CD4-positive, alpha-beta T cell (primary cell): ENCODE data around the gene FSTL5. TPM values are rescaled to one million over a fixed set of nuclear protein-coding genes. Genes with fewer than 3 reads are reported as not detected.

Experiments used
- ATAC-seq: fragments of 200-7000 bp; cut with Tn5 transposase; one replicate; pipeline ENCODE4 v1.10.0; 2022; ENCODE audit warnings: mild to moderate bottlenecking; ENCODE audit not compliant: poor library complexity
- CTCF ChIA-PET: fragments of 350-600 bp; sonication (Branson Sonifier 250); formaldehyde crosslinking; loops from one replicate; lab custom pipeline; 2021; ENCODE audit warnings: antibody characterized with exemption, inconsistent platforms; lab: Charles Lee
- POLR2A ChIA-PET: fragments of 350-600 bp; sonication (Branson Sonifier 250); formaldehyde crosslinking; loops from one replicate; lab custom pipeline; 2021; ENCODE audit warnings: antibody characterized with exemption, inconsistent platforms; lab: Charles Lee
- DNase-seq, 14 experiments: peaks; one replicate each; pipeline ENCODE4 v3.0.0-alpha.2; 2013 to 2020; ENCODE audit warnings: mixed read lengths in 2 of 14
- H3K27ac ChIP-seq, 2 donors: one replicate each; pipeline versions ENCODE4 v1.5.1 to v1.7.0; 2013; ENCODE audit warnings: low read length in 2 of 2, low read depth in 1 of 2, mild to moderate bottlenecking in 1 of 2
- H3K27me3 ChIP-seq, 2 experiments: 1 replicate in 1 of 2; 2 replicates in 1 of 2; pipeline versions ENCODE4 v1.6.1 to v1.7.0; 2013; ENCODE audit warnings: low read length in 2 of 2, control low read depth in 1 of 2, mild to moderate bottlenecking in 1 of 2, moderate library complexity in 1 of 2; ENCODE audit not compliant: insufficient read depth in 2 of 2, control insufficient read depth in 1 of 2
- H3K36me3 ChIP-seq: one replicate; pipeline ENCODE4 v1.6.1; 2013; ENCODE audit warnings: low read length, control low read depth; ENCODE audit not compliant: insufficient read depth
- H3K4me1 ChIP-seq: one replicate; pipeline ENCODE4 v1.6.1; 2013; ENCODE audit warnings: low read length, control low read depth; ENCODE audit not compliant: insufficient read depth
- H3K4me3 ChIP-seq: one replicate; pipeline ENCODE4 v1.5.1; 2013; ENCODE audit warnings: mild to moderate bottlenecking, low read length, moderate library complexity
- H3K9me3 ChIP-seq, 2 experiments: 1 replicate in 1 of 2; 2 replicates in 1 of 2; pipeline versions ENCODE4 v1.6.1 to v1.7.0; 2013; ENCODE audit warnings: low read length in 2 of 2, mild to moderate bottlenecking in 2 of 2, control low read depth in 1 of 2, moderate library complexity in 1 of 2; ENCODE audit not compliant: control insufficient read depth in 1 of 2, insufficient read depth in 1 of 2
- H3K27ac Mint-ChIP-seq: one replicate; pipeline ENCODE4 v1.8.0; 2020; ENCODE audit warnings: mixed read lengths
- H3K27me3 Mint-ChIP-seq: one replicate; pipeline ENCODE4 v1.8.0; 2021; ENCODE audit warnings: mixed read lengths
- H3K36me3 Mint-ChIP-seq: one replicate; pipeline ENCODE4 v1.8.0; 2021; ENCODE audit warnings: low read depth, mixed read lengths
- H3K4me1 Mint-ChIP-seq: one replicate; pipeline ENCODE4 v1.8.0; 2021; ENCODE audit warnings: low read depth, mixed read lengths
- H3K4me3 Mint-ChIP-seq: one replicate; pipeline ENCODE4 v1.8.0; 2020; ENCODE audit warnings: mild to moderate bottlenecking, mixed read lengths
- H3K9me3 Mint-ChIP-seq: one replicate; pipeline ENCODE4 v1.8.0; 2020; ENCODE audit warnings: mixed read lengths
- CTCF ChIP-seq: fragments of 200-600 bp; IDR thresholded peaks from one replicate; pipeline ENCODE4 v1.8.0; 2022; ENCODE audit warnings: antibody characterized with exemption, mild to moderate bottlenecking
- intact Hi-C, 2 experiments: fragments of 100-400 bp; cut with DNase I in 1 of 2; cut with micrococcal nuclease in 1 of 2; formaldehyde crosslinking; loops; one replicate each; pipeline versions ENCODE4 v1.15.1 to v1.9.0; 2023 to 2025; cut with DNase I, micrococcal nuclease
- total RNA-seq, 174 experiments: library from RNA in 2 of 174; stranded (reverse) in 2 of 174; gene quantifications; one replicate each; pipeline ENCODE4 v1.2.3 and lab custom pipeline; 2021 to 2026

Gene FSTL5
- total RNA-seq, 2 experiments from 2014 or later: not detected

- intact Hi-C loops: no loop called here
- H3K4me1 Mint-ChIP-seq: no peaks in the 10 kb centered on the region
- CTCF ChIA-PET: no interaction called here
- no peak for DNase-seq
- H3K27me3 Mint-ChIP-seq: no peaks in the 10 kb centered on the region
- Histone ChIP-seq H3K36me3 (no peaks in the 10 kb centered on the region), H3K4me3 (no peak overlapping the region), H3K27ac (no peak overlapping the region), H3K9me3 (peaks cover 0 to 10% of the 10 kb centered on the region in 2 experiments), H3K27me3 (no peaks in the 10 kb centered on the region), H3K4me1 (no peaks in the 10 kb centered on the region)
- no peak for ATAC-seq
- TF ChIP-seq CTCF: no peak
- no peak overlapping the region for H3K27ac Mint-ChIP-seq
- H3K4me3 Mint-ChIP-seq: no peak overlapping the region
- POLR2A ChIA-PET: no interaction called here
- no peaks in the 10 kb centered on the region for H3K36me3 Mint-ChIP-seq
- peaks cover 3% of the 10 kb centered on the region for H3K9me3 Mint-ChIP-seq
Measured at GRCh38 chr4:162126729-162127128, 37.1 kb downstream of the FSTL5 start.

DNA sequence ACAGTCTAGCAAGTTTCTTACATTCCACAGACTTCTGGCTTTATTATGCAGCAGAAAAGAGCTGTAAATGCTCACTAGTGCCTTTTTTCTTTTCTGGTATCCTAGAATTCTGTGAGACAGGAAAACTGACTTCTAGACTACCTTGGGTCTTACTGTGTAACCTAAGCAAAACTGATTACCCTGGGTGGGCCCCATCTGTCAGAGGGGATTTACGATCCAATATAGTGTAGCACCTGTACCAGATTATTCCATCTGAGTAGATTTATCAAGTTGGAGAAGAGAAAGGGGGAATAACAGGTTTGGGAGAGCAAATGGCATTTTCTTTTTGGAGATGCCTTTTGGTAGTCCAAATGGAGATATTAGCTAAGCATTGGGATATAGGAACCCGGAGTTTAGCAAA is 46.7 kb downstream of the FSTL5 start:
- Histone ChIP-seq H3K9me3 (peaks cover 0 to 4% of the 10 kb centered on the region in 2 experiments), H3K27ac (no peak overlapping the region), H3K27me3 (no peaks in the 10 kb centered on the region), H3K36me3 (no peaks in the 10 kb centered on the region), H3K4me1 (no peaks in the 10 kb centered on the region), H3K4me3 (no peak overlapping the region)
- intact Hi-C loops: no loop called here
- Mint-ChIP-seq H3K4me3 (no peak overlapping the region), H3K4me1 (no peaks in the 10 kb centered on the region), H3K36me3 (no peaks in the 10 kb centered on the region), H3K9me3 (no peaks in the 10 kb centered on the region), H3K27ac (no peak overlapping the region), H3K27me3 (no peaks in the 10 kb centered on the region)
- POLR2A ChIA-PET: no interaction called here
- ATAC-seq (no peak), DNase-seq (no peak)
- no peak for TF ChIP-seq CTCF
- CTCF ChIA-PET: no interaction called here

GRCh38 chr4:162116095-162116779 is 47.6 kb downstream of the FSTL5 start:
- Histone ChIP-seq H3K27ac (no peak overlapping the region), H3K9me3 (peaks cover 0 to 4% of the 10 kb centered on the region in 2 experiments), H3K4me1 (no peaks in the 10 kb centered on the region), H3K27me3 (no peaks in the 10 kb centered on the region), H3K4me3 (no peak overlapping the region), H3K36me3 (no peaks in the 10 kb centered on the region)
- Mint-ChIP-seq H3K4me1 (no peaks in the 10 kb centered on the region), H3K36me3 (no peaks in the 10 kb centered on the region), H3K27ac (no peak overlapping the region), H3K9me3 (no peaks in the 10 kb centered on the region), H3K27me3 (no peaks in the 10 kb centered on the region), H3K4me3 (no peak overlapping the region)
- no peak for TF ChIP-seq CTCF
- DNase-seq (no peak), ATAC-seq (no peak)
- intact Hi-C loops: no loop called here
- ChIA-PET POLR2A (no interaction called here), CTCF (no interaction called here)
